Fibroblast of lung (primary cell): ENCODE measurements around the gene EYA2. TPM values are rescaled to one million over a fixed set of nuclear protein-coding genes. Genes with fewer than 3 reads are reported as not detected.

Experiments used
- DNase-seq, 2 donors: peaks; one replicate each; pipeline versions ENCODE4 v3.0.0 to v3.0.0-alpha.2; 2010; ENCODE audit warnings: low read depth in 2 of 2
- H2AFZ ChIP-seq: 2 replicates; pipeline ENCODE4 v1.5.1; 2012; ENCODE audit warnings: low read length, control low read depth, inconsistent platforms
- H3K27ac ChIP-seq: 2 replicates; pipeline ENCODE4 v1.5.1; 2011; ENCODE audit warnings: low read length, control low read depth; ENCODE audit not compliant: insufficient read depth
- H3K27me3 ChIP-seq: 2 replicates; pipeline ENCODE4 v1.5.1; 2011; ENCODE audit warnings: mild to moderate bottlenecking, low read length; ENCODE audit not compliant: control insufficient read depth, insufficient read depth
- H3K36me3 ChIP-seq: 2 replicates; pipeline ENCODE4 v1.5.1; 2011; ENCODE audit warnings: low read length; ENCODE audit not compliant: control insufficient read depth, insufficient read depth
- H3K4me1 ChIP-seq: 2 replicates; pipeline ENCODE4 v1.5.1; 2011; ENCODE audit warnings: low read length; ENCODE audit not compliant: control insufficient read depth, insufficient read depth; ENCODE audit errors: extremely low read depth
- H3K4me2 ChIP-seq: 2 replicates; pipeline ENCODE4 v1.5.1; 2011; ENCODE audit warnings: low read length, control low read depth; ENCODE audit not compliant: insufficient read depth; ENCODE audit errors: extremely low read depth
- H3K4me3 ChIP-seq, 4 experiments: fragments of 200-600 bp in 1 of 4; sonication (generic) in 1 of 4; replicated peaks in 1 of 4; 2 replicates each; pipeline ENCODE4 v1.5.1; 2011 to 2016; ENCODE audit warnings: low read length in 4 of 4, low read depth in 3 of 4, mild to moderate bottlenecking in 3 of 4, control low read depth in 2 of 4, inconsistent platforms in 1 of 4, mixed read lengths in 1 of 4; ENCODE audit not compliant: insufficient read depth in 1 of 4; ENCODE audit errors: control extremely low read depth in 1 of 4
- H3K79me2 ChIP-seq: 2 replicates; pipeline ENCODE4 v1.5.1; 2012; ENCODE audit warnings: mild to moderate bottlenecking, low read length, inconsistent platforms; ENCODE audit not compliant: control insufficient read depth, insufficient read depth
- H3K9ac ChIP-seq: 2 replicates; pipeline ENCODE4 v1.5.1; 2011; ENCODE audit warnings: mild to moderate bottlenecking, low read length, control low read depth; ENCODE audit not compliant: insufficient read depth
- H3K9me3 ChIP-seq: 2 replicates; pipeline ENCODE4 v1.5.1; 2012; ENCODE audit warnings: low read depth, low read length; ENCODE audit not compliant: control insufficient read depth, insufficient read depth
- H4K20me1 ChIP-seq: 2 replicates; pipeline ENCODE4 v1.5.1; 2011; ENCODE audit warnings: low read length; ENCODE audit not compliant: control insufficient read depth, insufficient read depth; ENCODE audit errors: extremely low read depth
- EZH2 ChIP-seq: IDR thresholded peaks from 2 replicates; pipeline ENCODE4 v1.5.1; 2012; ENCODE audit warnings: low read length, control low read depth, mild to moderate bottlenecking; ENCODE audit errors: missing control alignments
- polyA plus RNA-seq, 2 donors: library from polyadenylated mRNA; depleted of rRNA in 1 of 2; stranded (reverse) in 1 of 2; unstranded in 1 of 2; fragments of >200 nt; gene quantifications; 2 replicates each; pipeline ENCODE4 v1.2.1, GENCODE V29; 2011 to 2012; ENCODE audit warnings: missing spikeins in 1 of 2
- total RNA-seq: library from RNA; depleted of rRNA; stranded (reverse); fragments of >200 nt; gene quantifications from 2 replicates; pipeline ENCODE4 v1.2.1, GENCODE V29; 2014
- TF ChIP-seq, protein P1 (sequence below), 2 donors: IDR thresholded peaks in 1 of 2; conservative IDR thresholded peaks in 1 of 2; 1 replicate in 1 of 2; 2 replicates in 1 of 2; pipeline ENCODE4 v1.5.1; 2011 to 2012; ENCODE audit warnings: low read length in 2 of 2, control low read depth in 1 of 2, inconsistent platforms in 1 of 2, low read depth in 1 of 2, mild to moderate bottlenecking in 1 of 2

The EYA2 gene
- total and polyA plus RNA-seq, 2 donors (not counting 1 experiment from before 2014, with no cell fraction given): 0.37 to 1.7 TPM

DNA sequence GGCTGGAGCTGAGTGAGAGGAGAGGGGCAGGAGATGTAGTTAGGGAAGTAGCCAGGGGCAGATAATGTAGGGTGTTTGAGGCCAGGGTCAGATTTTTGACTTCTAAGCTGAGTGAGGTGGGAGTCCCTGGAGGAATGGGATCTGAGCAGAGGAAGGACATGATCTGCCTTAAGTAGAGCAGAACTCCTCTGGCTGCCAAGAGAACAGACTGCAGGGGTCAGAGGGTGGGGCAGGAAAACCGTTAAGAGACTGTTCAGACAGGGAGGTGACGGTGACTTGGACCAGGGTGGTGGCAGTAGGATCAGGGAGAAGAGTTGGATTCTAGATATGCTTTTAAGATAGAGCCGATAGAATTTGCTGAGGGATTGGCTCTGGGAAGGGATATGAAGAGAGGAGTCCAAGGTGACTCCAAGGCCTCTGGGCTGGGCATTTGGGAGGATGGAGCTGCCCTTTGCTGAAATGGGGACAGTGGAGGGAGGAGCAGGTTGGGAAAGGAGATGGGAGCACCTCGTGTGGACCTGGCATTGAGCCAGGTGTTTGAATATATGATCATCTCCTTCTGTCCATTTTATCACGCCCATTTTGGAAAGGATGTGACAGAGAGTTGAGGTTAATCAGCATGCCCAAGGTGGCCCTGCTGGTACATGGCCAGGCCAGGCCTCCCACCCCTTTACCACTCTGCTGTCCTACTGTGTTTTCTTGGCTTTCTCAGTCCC lies 18.8 kb downstream of the EYA2 start:
- Histone ChIP-seq H3K79me2 (no peaks in the 10 kb centered on the region), H3K27me3 (no peaks in the 10 kb centered on the region), H3K4me3 (no peak overlapping the region), H3K9me3 (no peaks in the 10 kb centered on the region), H2AFZ (no peak overlapping the region), H3K27ac (no peak overlapping the region), H4K20me1 (no peaks in the 10 kb centered on the region), H3K9ac (no peak overlapping the region), H3K4me2 (no peak overlapping the region), H3K4me1 (no peaks in the 10 kb centered on the region), H3K36me3 (no peaks in the 10 kb centered on the region)
- TF ChIP-seq, protein P1, sequence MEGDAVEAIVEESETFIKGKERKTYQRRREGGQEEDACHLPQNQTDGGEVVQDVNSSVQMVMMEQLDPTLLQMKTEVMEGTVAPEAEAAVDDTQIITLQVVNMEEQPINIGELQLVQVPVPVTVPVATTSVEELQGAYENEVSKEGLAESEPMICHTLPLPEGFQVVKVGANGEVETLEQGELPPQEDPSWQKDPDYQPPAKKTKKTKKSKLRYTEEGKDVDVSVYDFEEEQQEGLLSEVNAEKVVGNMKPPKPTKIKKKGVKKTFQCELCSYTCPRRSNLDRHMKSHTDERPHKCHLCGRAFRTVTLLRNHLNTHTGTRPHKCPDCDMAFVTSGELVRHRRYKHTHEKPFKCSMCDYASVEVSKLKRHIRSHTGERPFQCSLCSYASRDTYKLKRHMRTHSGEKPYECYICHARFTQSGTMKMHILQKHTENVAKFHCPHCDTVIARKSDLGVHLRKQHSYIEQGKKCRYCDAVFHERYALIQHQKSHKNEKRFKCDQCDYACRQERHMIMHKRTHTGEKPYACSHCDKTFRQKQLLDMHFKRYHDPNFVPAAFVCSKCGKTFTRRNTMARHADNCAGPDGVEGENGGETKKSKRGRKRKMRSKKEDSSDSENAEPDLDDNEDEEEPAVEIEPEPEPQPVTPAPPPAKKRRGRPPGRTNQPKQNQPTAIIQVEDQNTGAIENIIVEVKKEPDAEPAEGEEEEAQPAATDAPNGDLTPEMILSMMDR (conservative IDR thresholded peaks at IDR 0.05 in 1 of 2, IDR thresholded peaks at IDR 0.05 in 1 of 2; ENCODE audit: low read depth in 1 of 2, low read length in 2 of 2): no peak
- no peak for TF ChIP-seq EZH2
- DNase-seq: no peak

GRCh38 chr20:46914789-46915379 lies 20.2 kb downstream of the EYA2 start:
- no peak for DNase-seq
- Histone ChIP-seq H3K9me3 (no peaks in the 10 kb centered on the region), H3K9ac (no peak overlapping the region), H4K20me1 (no peaks in the 10 kb centered on the region), H2AFZ (no peak overlapping the region), H3K79me2 (no peaks in the 10 kb centered on the region), H3K4me2 (no peak overlapping the region), H3K4me3 (no peak overlapping the region), H3K36me3 (no peaks in the 10 kb centered on the region), H3K4me1 (no peaks in the 10 kb centered on the region), H3K27ac (no peak overlapping the region), H3K27me3 (no peaks in the 10 kb centered on the region)
- TF ChIP-seq, protein P1 (conservative IDR thresholded peaks at IDR 0.05 in 1 of 2, IDR thresholded peaks at IDR 0.05 in 1 of 2; ENCODE audit: low read depth in 1 of 2, low read length in 2 of 2): no peak
- no peak for TF ChIP-seq EZH2

DNA sequence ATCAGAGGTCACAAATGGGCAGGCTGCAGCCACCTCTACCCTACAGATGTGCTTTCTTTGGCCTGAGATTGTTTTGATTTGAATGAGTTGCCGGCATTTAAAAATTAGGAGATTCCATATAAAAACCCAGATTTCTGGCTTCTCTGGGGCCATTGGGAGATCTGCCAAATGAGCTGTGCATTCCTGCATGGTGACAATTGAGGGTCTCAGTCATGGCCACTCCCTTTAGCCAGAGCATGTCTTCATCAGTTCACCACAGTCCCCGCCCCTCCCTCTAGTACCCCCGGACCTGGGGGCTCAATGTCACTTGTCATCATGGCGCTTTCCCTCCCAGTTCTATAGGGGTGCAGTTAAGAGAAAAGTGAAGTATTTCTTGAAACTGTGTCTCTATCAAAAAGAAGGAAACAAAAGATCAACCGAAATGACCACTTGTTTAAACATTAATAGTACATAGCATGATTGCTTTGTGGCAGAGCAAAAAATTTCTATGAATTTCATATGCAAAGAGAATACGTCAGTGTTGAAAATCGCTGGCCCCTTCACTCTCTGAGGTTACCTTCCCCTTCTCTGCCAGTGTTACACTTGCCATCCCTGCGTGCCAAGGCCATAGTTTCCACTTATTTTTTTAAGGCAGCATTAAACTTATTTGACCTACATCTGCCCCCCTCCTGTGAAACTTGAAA lies 21.1 kb downstream of the EYA2 start:
- H3K79me2 ChIP-seq: no peaks in the 10 kb centered on the region
- no peaks in the 10 kb centered on the region for H3K4me1 ChIP-seq
- H3K36me3 ChIP-seq: no peaks in the 10 kb centered on the region
- no peak for DNase-seq
- H3K9me3 ChIP-seq: no peaks in the 10 kb centered on the region
- no peak overlapping the region for H2AFZ ChIP-seq
- H3K27me3 ChIP-seq: no peaks in the 10 kb centered on the region
- H3K4me2 ChIP-seq: no peak overlapping the region
- no peak for TF ChIP-seq EZH2
- TF ChIP-seq, protein P1 (conservative IDR thresholded peaks at IDR 0.05 in 1 of 2, IDR thresholded peaks at IDR 0.05 in 1 of 2; ENCODE audit: low read depth in 1 of 2, low read length in 2 of 2): no peak
- H4K20me1 ChIP-seq: no peaks in the 10 kb centered on the region
- H3K27ac ChIP-seq: no peak overlapping the region
- H3K9ac ChIP-seq: no peak overlapping the region
- H3K4me3 ChIP-seq: no peak overlapping the region
